Chondrocyte (in vitro differentiated cells): ENCODE results near the gene FMNL2. TPM values are rescaled to one million over a fixed set of nuclear protein-coding genes. Genes with fewer than 3 reads are reported as not detected.

Experiments
- DNase-seq: peaks from one replicate; pipeline ENCODE4 v3.0.0; 2021; ENCODE audit warnings: mixed read lengths, low spot score
- H3K27ac Mint-ChIP-seq: one replicate; pipeline ENCODE4 v1.8.0; 2021; ENCODE audit warnings: mild to moderate bottlenecking, moderate library complexity, mixed read lengths; ENCODE audit not compliant: unreplicated experiment
- H3K27me3 Mint-ChIP-seq: 2 replicates; pipeline ENCODE4 v1.8.0; 2021; ENCODE audit warnings: low read depth, mixed read lengths
- H3K36me3 Mint-ChIP-seq: 2 replicates; pipeline ENCODE4 v1.8.0; 2021; ENCODE audit warnings: low read depth, mixed read lengths
- H3K4me1 Mint-ChIP-seq: 2 replicates; pipeline ENCODE4 v1.8.0; 2021; ENCODE audit warnings: low read depth, mild to moderate bottlenecking, mixed read lengths
- H3K4me3 Mint-ChIP-seq: one replicate; pipeline ENCODE4 v1.8.0; 2021; ENCODE audit warnings: mild to moderate bottlenecking, moderate library complexity, mixed read lengths; ENCODE audit not compliant: unreplicated experiment
- H3K9me3 Mint-ChIP-seq: 2 replicates; pipeline ENCODE4 v1.8.0; 2021; ENCODE audit warnings: low read depth, mixed read lengths
- total RNA-seq: library from RNA; stranded (reverse); gene quantifications from 3 replicates; pipeline ENCODE4 v1.2.1, GENCODE V29; 2021
- TF ChIP-seq, protein P1 (sequence below): fragments of 200-600 bp; sonication (generic); IDR thresholded peaks from 2 replicates; pipeline ENCODE4 v1.5.0; 2021; ENCODE audit warnings: antibody characterized with exemption, mild to moderate bottlenecking, moderate library complexity

FMNL2 gene
- total RNA-seq, 1 donor from 2014 or later, result 33.9 TPM

- TF ChIP-seq, protein P1, sequence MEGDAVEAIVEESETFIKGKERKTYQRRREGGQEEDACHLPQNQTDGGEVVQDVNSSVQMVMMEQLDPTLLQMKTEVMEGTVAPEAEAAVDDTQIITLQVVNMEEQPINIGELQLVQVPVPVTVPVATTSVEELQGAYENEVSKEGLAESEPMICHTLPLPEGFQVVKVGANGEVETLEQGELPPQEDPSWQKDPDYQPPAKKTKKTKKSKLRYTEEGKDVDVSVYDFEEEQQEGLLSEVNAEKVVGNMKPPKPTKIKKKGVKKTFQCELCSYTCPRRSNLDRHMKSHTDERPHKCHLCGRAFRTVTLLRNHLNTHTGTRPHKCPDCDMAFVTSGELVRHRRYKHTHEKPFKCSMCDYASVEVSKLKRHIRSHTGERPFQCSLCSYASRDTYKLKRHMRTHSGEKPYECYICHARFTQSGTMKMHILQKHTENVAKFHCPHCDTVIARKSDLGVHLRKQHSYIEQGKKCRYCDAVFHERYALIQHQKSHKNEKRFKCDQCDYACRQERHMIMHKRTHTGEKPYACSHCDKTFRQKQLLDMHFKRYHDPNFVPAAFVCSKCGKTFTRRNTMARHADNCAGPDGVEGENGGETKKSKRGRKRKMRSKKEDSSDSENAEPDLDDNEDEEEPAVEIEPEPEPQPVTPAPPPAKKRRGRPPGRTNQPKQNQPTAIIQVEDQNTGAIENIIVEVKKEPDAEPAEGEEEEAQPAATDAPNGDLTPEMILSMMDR, result no peak
- H3K4me3 Mint-ChIP-seq, result no peak overlapping the region
- DNase-seq, result no peak
- H3K4me1 Mint-ChIP-seq, result no peaks in the 10 kb centered on the region
- H3K9me3 Mint-ChIP-seq, result no peaks in the 10 kb centered on the region
- H3K36me3 Mint-ChIP-seq, result peaks cover 26% of the 10 kb centered on the region
- no peak overlapping the region for H3K27ac Mint-ChIP-seq
- no peaks in the 10 kb centered on the region for H3K27me3 Mint-ChIP-seq
Measured at GRCh38 chr2:152638056-152638455, 303.1 kb downstream of the FMNL2 start.

- Mint-ChIP-seq H3K4me1 (no peaks in the 10 kb centered on the region), H3K27me3 (no peaks in the 10 kb centered on the region), H3K36me3 (peaks cover 26% of the 10 kb centered on the region), H3K9me3 (no peaks in the 10 kb centered on the region), H3K4me3 (no peak overlapping the region), H3K27ac (no peak overlapping the region)
- TF ChIP-seq, protein P1, result no peak
- no peak for DNase-seq
Measured at GRCh38 chr2:152638590-152638989, 303.6 kb downstream of the FMNL2 start.

- Mint-ChIP-seq H3K36me3 (peaks cover 28% of the 10 kb centered on the region), H3K27me3 (no peaks in the 10 kb centered on the region), H3K4me1 (peaks cover 17% of the 10 kb centered on the region), H3K27ac (no peak overlapping the region), H3K4me3 (no peak overlapping the region), H3K9me3 (no peaks in the 10 kb centered on the region)
- TF ChIP-seq, protein P1, result no peak
- no peak for DNase-seq
Measured at GRCh38 chr2:152644189-152644873, 309.4 kb downstream of the FMNL2 start.

- H3K4me3 Mint-ChIP-seq, result no peak overlapping the region
- H3K9me3 Mint-ChIP-seq, result no peaks in the 10 kb centered on the region
- no peak overlapping the region for H3K27ac Mint-ChIP-seq
- H3K4me1 Mint-ChIP-seq, result peaks cover 17% of the 10 kb centered on the region
- no peaks in the 10 kb centered on the region for H3K27me3 Mint-ChIP-seq
- no peak for DNase-seq
- TF ChIP-seq, protein P1, result no peak
- peaks cover 22% of the 10 kb centered on the region for H3K36me3 Mint-ChIP-seq
Measured at GRCh38 chr2:152646264-152646663, 311.3 kb downstream of the FMNL2 start.

DNA sequence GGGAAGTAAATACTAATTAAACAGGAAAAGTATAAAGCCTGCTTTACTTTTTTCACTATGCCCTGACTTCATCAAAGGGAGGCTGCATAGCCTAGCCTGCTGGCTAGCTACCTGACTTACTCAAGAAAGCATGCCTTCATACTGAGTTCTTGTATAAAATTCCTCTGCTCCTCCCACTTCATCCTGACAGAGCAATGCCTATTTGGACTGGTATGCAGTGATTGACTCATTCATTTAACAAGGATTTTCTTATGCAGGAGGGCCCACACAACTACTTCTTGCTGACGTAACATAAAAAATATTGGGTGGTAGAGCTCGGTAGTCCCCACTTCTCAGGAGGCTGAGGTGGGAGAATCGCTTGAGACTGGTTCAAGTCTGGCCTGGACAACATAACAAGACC lies 311.8 kb downstream of the FMNL2 start:
- Mint-ChIP-seq H3K27ac (peak overlapping the region; percentile 75), H3K4me3 (no peak overlapping the region), H3K27me3 (no peaks in the 10 kb centered on the region), H3K36me3 (peaks cover 17% of the 10 kb centered on the region), H3K9me3 (no peaks in the 10 kb centered on the region), H3K4me1 (peaks cover 17% of the 10 kb centered on the region)
- TF ChIP-seq, protein P1, result no peak
- DNase-seq, result no peak
